DMS53 (cell line): ENCODE results near the gene STARD3NL.
"Not testable (repeated sequence)": the region's sequence is repeated elsewhere in the genome, so short reads cannot be mapped to it uniquely, and the experiment has no call there.

Source experiments
- DNase-seq: peaks from one replicate; lab custom pipeline; 2025; lab: John Stamatoyannopoulos, UW

Gene STARD3NL

GRCh38 chr7:38178004-38178694, at the start of gene STARD3NL:
STARD3NL (plus strand) TSS chr7:38178245; CDS start chr7:38207505, 29,260 bp downstream.
- peak; percentile 100 for DNase-seq

GRCh38 chr7:38129162-38129561, 48.9 kb upstream of the STARD3NL start:
- DNase-seq = no peak

GRCh38 chr7:38129579-38129978, 48.5 kb upstream of the STARD3NL start:
- DNase-seq = no peak

- DNase-seq = no peak
These were observed 39.9 kb upstream of the STARD3NL start for GRCh38 chr7:38138171-38138570.

GRCh38 chr7:38141187-38141586, 36.9 kb upstream of the STARD3NL start:
- no peak for DNase-seq

GRCh38 chr7:38142736-38143135, 35.3 kb upstream of the STARD3NL start:
- DNase-seq = no peak

GRCh38 chr7:38147005-38147404, 31.0 kb upstream of the STARD3NL start:
- peak; percentile 89 for DNase-seq

- DNase-seq = no peak
These were observed 26.5 kb upstream of the STARD3NL start for GRCh38 chr7:38151556-38151955.

- no peak for DNase-seq
These were observed 24.5 kb upstream of the STARD3NL start for GRCh38 chr7:38153515-38153914.

- DNase-seq = no peak
These were observed 23.8 kb upstream of the STARD3NL start for GRCh38 chr7:38154278-38154677.

- peak; percentile 43 for DNase-seq
These were observed 18.0 kb upstream of the STARD3NL start for GRCh38 chr7:38160003-38160571.

GRCh38 chr7:38162036-38162435, 16.0 kb upstream of the STARD3NL start:
- DNase-seq = no peak

- no peak for DNase-seq
These were observed 14.4 kb upstream of the STARD3NL start for GRCh38 chr7:38163671-38164070.

GRCh38 chr7:38168890-38169570, 9.0 kb upstream of the STARD3NL start:
- DNase-seq = no peak

- DNase-seq = peak; percentile 43
These were observed 8.2 kb upstream of the STARD3NL start for GRCh38 chr7:38169847-38170246.

GRCh38 chr7:38171623-38172391, 6.2 kb upstream of the STARD3NL start:
- no peak for DNase-seq

GRCh38 chr7:38175547-38175946, 2.5 kb upstream of the STARD3NL start:
- not testable (repeated sequence) for DNase-seq

- no peak for DNase-seq
These were observed 433 bp upstream of the STARD3NL start for GRCh38 chr7:38177621-38178003.

GRCh38 chr7:38178695-38179344, 775 bp downstream of the STARD3NL start:
- peak; percentile 20 for DNase-seq

GRCh38 chr7:38179776-38180226, 1.8 kb downstream of the STARD3NL start:
- no peak for DNase-seq

GRCh38 chr7:38181111-38181510, 3.1 kb downstream of the STARD3NL start:
- DNase-seq = no peak

GRCh38 chr7:38182450-38182849, 4.4 kb downstream of the STARD3NL start:
- no peak for DNase-seq
